Neutrophil (primary cell): Measurements from ENCODE around the gene SNX9.
"Not testable (repeated sequence)": the region's sequence is repeated elsewhere in the genome, so short reads cannot be mapped to it uniquely, and the experiment has no call there.

Experiments used
- H3K27ac ChIP-seq: fragments of 200-600 bp; sonication (generic); 2 replicates; pipeline ENCODE4 v1.5.1; 2016; ENCODE audit warnings: mild to moderate bottlenecking, moderate library complexity
- H3K27me3 ChIP-seq: fragments of 200-600 bp; sonication (generic); 2 replicates; pipeline ENCODE4 v1.6.0; 2016; ENCODE audit warnings: mild to moderate bottlenecking
- H3K36me3 ChIP-seq: fragments of 200-600 bp; sonication (generic); 2 replicates; pipeline ENCODE4 v1.5.1; 2017
- H3K4me1 ChIP-seq, 2 experiments: fragments of 200-600 bp in 1 of 2; sonication (generic) in 1 of 2; 1 replicate in 1 of 2; 2 replicates in 1 of 2; pipeline versions ENCODE4 v1.5.1 to v1.6.1; 2013 to 2016; ENCODE audit warnings: low read depth in 1 of 2, low read length in 1 of 2, mild to moderate bottlenecking in 1 of 2, moderate library complexity in 1 of 2; ENCODE audit not compliant: control insufficient read depth in 1 of 2, insufficient read depth in 1 of 2
- H3K4me3 ChIP-seq, 2 experiments: fragments of 200-600 bp in 1 of 2; sonication (generic) in 1 of 2; 1 replicate in 1 of 2; 2 replicates in 1 of 2; pipeline ENCODE4 v1.5.1; 2013 to 2016; ENCODE audit warnings: low read depth in 1 of 2, low read length in 1 of 2, mild to moderate bottlenecking in 1 of 2, moderate library complexity in 1 of 2
- H3K9me3 ChIP-seq: fragments of 200-600 bp; sonication (generic); 2 replicates; pipeline ENCODE4 v1.5.1; 2016
- CTCF ChIP-seq: fragments of 200-600 bp; sonication (generic); IDR thresholded peaks from 2 replicates; pipeline ENCODE4 v1.5.1; 2016; ENCODE audit warnings: antibody characterized with exemption

Gene SNX9

GRCh38 chr6:157967020-157967419 lies 144.0 kb downstream of the SNX9 start:
- Histone ChIP-seq H3K27me3 (no peaks in the 10 kb centered on the region), H3K9me3 (no peaks in the 10 kb centered on the region), H3K36me3 (no peaks in the 10 kb centered on the region), H3K27ac (no peak overlapping the region), H3K4me1 (peaks cover 18 to 26% of the 10 kb centered on the region in 2 experiments), H3K4me3 (no peak overlapping the region)
- TF ChIP-seq CTCF = no peak

GRCh38 chr6:157967486-157967885 lies 144.4 kb downstream of the SNX9 start:
- TF ChIP-seq CTCF = no peak
- Histone ChIP-seq H3K4me1 (peaks cover 18 to 25% of the 10 kb centered on the region in 2 experiments), H3K27ac (no peak overlapping the region), H3K9me3 (no peaks in the 10 kb centered on the region), H3K4me3 (no peak overlapping the region), H3K36me3 (no peaks in the 10 kb centered on the region), H3K27me3 (no peaks in the 10 kb centered on the region)

GRCh38 chr6:157972177-157972576 lies 149.1 kb downstream of the SNX9 start:
- H3K4me3 ChIP-seq, H3K36me3 ChIP-seq, H3K9me3 ChIP-seq, H3K27ac ChIP-seq, H3K27me3 ChIP-seq: not testable (repeated sequence)
- H3K4me1 ChIP-seq = peaks cover 20 to 24% of the 10 kb centered on the region in 2 experiments

GRCh38 chr6:157974341-157974894 lies 151.4 kb downstream of the SNX9 start:
- H3K27me3 ChIP-seq = no peaks in the 10 kb centered on the region
- TF ChIP-seq CTCF = no peak
- no peak overlapping the region for H3K27ac ChIP-seq
- H3K4me3 ChIP-seq = no peak overlapping the region
- peaks cover 33 to 40% of the 10 kb centered on the region in 2 experiments for H3K4me1 ChIP-seq
- no peaks in the 10 kb centered on the region for H3K9me3 ChIP-seq
- H3K36me3 ChIP-seq = no peaks in the 10 kb centered on the region

GRCh38 chr6:157974967-157975366 lies 151.9 kb downstream of the SNX9 start:
- Histone ChIP-seq H3K27me3 (no peaks in the 10 kb centered on the region), H3K36me3 (no peaks in the 10 kb centered on the region), H3K27ac (no peak overlapping the region), H3K4me1 (peaks cover 38 to 46% of the 10 kb centered on the region in 2 experiments), H3K9me3 (no peaks in the 10 kb centered on the region), H3K4me3 (no peak overlapping the region)
- TF ChIP-seq CTCF = no peak

GRCh38 chr6:157975456-157975855 lies 152.4 kb downstream of the SNX9 start:
- peaks cover 40 to 48% of the 10 kb centered on the region in 2 experiments for H3K4me1 ChIP-seq
- H3K9me3 ChIP-seq = no peaks in the 10 kb centered on the region
- TF ChIP-seq CTCF = no peak
- no peaks in the 10 kb centered on the region for H3K27me3 ChIP-seq
- no peaks in the 10 kb centered on the region for H3K36me3 ChIP-seq
- no peak overlapping the region for H3K27ac ChIP-seq
- H3K4me3 ChIP-seq = no peak overlapping the region
